K562 (cell line): ENCODE results near the gene ZNF385D.

Experiments
- BRCA1 ChIP-seq, 2 experiments: fragments of 450-650 bp in 1 of 2; sonication (generic) in 1 of 2; formaldehyde crosslinking in 1 of 2; IDR thresholded peaks; 2 replicates each; pipeline versions ENCODE4 v1.5.0 to v1.6.1; 2017 to 2020; ENCODE audit warnings: mild to moderate bottlenecking in 1 of 2, missing genetic modification reagents in 1 of 2
- GATAD2B ChIP-seq: fragments of 450-650 bp; IDR thresholded peaks from 2 replicates; pipeline ENCODE4 v1.6.1; 2017; ENCODE audit warnings: mild to moderate bottlenecking, borderline replicate concordance
- PHF8 ChIP-seq: fragments of 200-600 bp; sonication (generic); IDR thresholded peaks from 2 replicates; pipeline ENCODE4 v1.6.1; 2012; ENCODE audit warnings: mixed run types, mild to moderate bottlenecking, inconsistent platforms, low read length, moderate library complexity, borderline replicate concordance
- RAD51 ChIP-seq: fragments of 450-650 bp; IDR thresholded peaks from 2 replicates; pipeline ENCODE4 v1.7.1; 2016; ENCODE audit warnings: low read depth, mild to moderate bottlenecking, borderline replicate concordance
- RBM17 ChIP-seq: fragments of 200-400 bp; formaldehyde crosslinking; IDR thresholded peaks from 2 replicates; pipeline ENCODE4 v1.6.1; 2017; ENCODE audit warnings: low read depth, mild to moderate bottlenecking, low read length, borderline replicate concordance
- SOX6 ChIP-seq: fragments of 450-650 bp; IDR thresholded peaks from 2 replicates; pipeline ENCODE4 v1.6.1; 2014; ENCODE audit warnings: mild to moderate bottlenecking
- SREBF2 ChIP-seq: sonication (generic); formaldehyde crosslinking; IDR thresholded peaks from 2 replicates; pipeline ENCODE4 v1.4.0; 2020; ENCODE audit warnings: mild to moderate bottlenecking, missing genetic modification reagents
- TEAD4 ChIP-seq, 2 experiments: sonication (generic) in 1 of 2; formaldehyde crosslinking in 1 of 2; IDR thresholded peaks; 2 replicates each; pipeline versions ENCODE4 v1.6.1 to v1.8.0; 2012 to 2022; ENCODE audit warnings: borderline replicate concordance in 1 of 2, inconsistent platforms in 1 of 2, low read length in 1 of 2, mild to moderate bottlenecking in 1 of 2, missing genetic modification reagents in 1 of 2
- ZKSCAN8 ChIP-seq: fragments of 200-800 bp; sonication (Bioruptor generic); IDR thresholded peaks from 2 replicates; pipeline ENCODE4 v1.6.1; 2016; ENCODE audit warnings: missing genetic modification characterization, missing compliant biosample characterization
- ZNF175 ChIP-seq: fragments of 200-800 bp; sonication (Bioruptor generic); IDR thresholded peaks from 2 replicates; pipeline ENCODE4 v1.6.1; 2016; ENCODE audit warnings: low read depth, mild to moderate bottlenecking, missing genetic modification characterization, missing compliant biosample characterization
- TF ChIP-seq, protein P1 (sequence below), 3 experiments: IDR thresholded peaks in 2 of 3; conservative IDR thresholded peaks in 1 of 3; 2 replicates each; pipeline ENCODE4 v1.5.1; 2011 to 2012; ENCODE audit warnings: low read length in 3 of 3, mild to moderate bottlenecking in 3 of 3, control low read depth in 2 of 3, improper control_type of control experiment in 1 of 3, inconsistent platforms in 1 of 3, low read depth in 1 of 3, mixed read lengths in 1 of 3, moderate library complexity in 1 of 3; ENCODE audit not compliant: insufficient read depth in 2 of 3

DNA sequence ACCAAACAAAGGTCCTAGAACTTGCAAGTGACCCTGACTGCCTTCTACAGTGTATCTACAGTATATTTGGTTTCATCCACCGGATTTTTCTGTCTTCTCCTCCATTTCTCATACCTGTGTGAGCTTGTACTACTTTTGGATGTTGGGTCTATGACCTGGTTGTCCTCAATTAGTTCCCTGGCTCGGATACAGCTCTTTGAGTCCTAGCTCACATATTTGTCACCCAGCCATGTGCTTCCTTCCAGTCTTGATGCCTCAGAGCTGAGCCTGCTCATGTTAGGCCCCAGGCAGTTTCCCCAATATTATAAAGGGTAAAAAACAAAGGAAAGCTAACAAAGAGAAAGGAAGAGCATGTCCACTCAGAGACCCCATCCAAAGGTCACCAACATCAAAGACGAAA is 28.2 kb downstream of the ZNF385D start:
- TF ChIP-seq, protein P1, sequence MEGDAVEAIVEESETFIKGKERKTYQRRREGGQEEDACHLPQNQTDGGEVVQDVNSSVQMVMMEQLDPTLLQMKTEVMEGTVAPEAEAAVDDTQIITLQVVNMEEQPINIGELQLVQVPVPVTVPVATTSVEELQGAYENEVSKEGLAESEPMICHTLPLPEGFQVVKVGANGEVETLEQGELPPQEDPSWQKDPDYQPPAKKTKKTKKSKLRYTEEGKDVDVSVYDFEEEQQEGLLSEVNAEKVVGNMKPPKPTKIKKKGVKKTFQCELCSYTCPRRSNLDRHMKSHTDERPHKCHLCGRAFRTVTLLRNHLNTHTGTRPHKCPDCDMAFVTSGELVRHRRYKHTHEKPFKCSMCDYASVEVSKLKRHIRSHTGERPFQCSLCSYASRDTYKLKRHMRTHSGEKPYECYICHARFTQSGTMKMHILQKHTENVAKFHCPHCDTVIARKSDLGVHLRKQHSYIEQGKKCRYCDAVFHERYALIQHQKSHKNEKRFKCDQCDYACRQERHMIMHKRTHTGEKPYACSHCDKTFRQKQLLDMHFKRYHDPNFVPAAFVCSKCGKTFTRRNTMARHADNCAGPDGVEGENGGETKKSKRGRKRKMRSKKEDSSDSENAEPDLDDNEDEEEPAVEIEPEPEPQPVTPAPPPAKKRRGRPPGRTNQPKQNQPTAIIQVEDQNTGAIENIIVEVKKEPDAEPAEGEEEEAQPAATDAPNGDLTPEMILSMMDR (IDR thresholded peaks at IDR 0.05 in 2 of 3, conservative IDR thresholded peaks at IDR 0.05 in 1 of 3; ENCODE audit: insufficient read depth in 2 of 3, low read depth in 1 of 3, low read length in 3 of 3) = no peak
- TF ChIP-seq SOX6 = no peak
- TF ChIP-seq SREBF2 (CRISPR knock-in tag) = no peak
- TF ChIP-seq RAD51 = no peak
- TF ChIP-seq ZNF175 (CRISPR knock-in tag) = no peak
- no peak for TF ChIP-seq TEAD4 (IDR thresholded peaks at IDR 0.05; ENCODE audit: low read length)
- TF ChIP-seq TEAD4 (CRISPR knock-in tag; IDR thresholded peaks at IDR 0.05; ENCODE audit: borderline replicate concordance) = no peak
- no peak for TF ChIP-seq ZKSCAN8 (CRISPR knock-in tag)
- TF ChIP-seq RBM17 = no peak
- TF ChIP-seq PHF8 = no peak
- TF ChIP-seq BRCA1 (IDR thresholded peaks at IDR 0.05) = no peak
- no peak for TF ChIP-seq BRCA1 (CRISPR knock-in tag; IDR thresholded peaks at IDR 0.05)
- no peak for TF ChIP-seq GATAD2B
